GM19438 (cell line): ENCODE measurements around the gene PELI3.
"Not testable (repeated sequence)": the region's sequence is repeated elsewhere in the genome, so short reads cannot be mapped to it uniquely, and the experiment has no call there.

Experiments
- ATAC-seq: cut with Tn5 transposase; IDR thresholded peaks from one replicate; pipeline ENCODE4 v1.9.1; 2021; ENCODE audit warnings: low read depth; ENCODE audit not compliant: unreplicated experiment

PELI3 gene

GRCh38 chr11:66466225-66467033 lies at the start of gene PELI3:
Gene PELI3 (plus strand): TSS chr11:66466905. CDS start chr11:66468129, 1,224 bp downstream.
- ATAC-seq, result peak; percentile 89

GRCh38 chr11:66417000-66417399 lies 49.7 kb upstream of the PELI3 start:
- no peak for ATAC-seq

GRCh38 chr11:66418168-66418985 lies 48.3 kb upstream of the PELI3 start:
- ATAC-seq, result no peak

- no peak for ATAC-seq
Observed at GRCh38 chr11:66418986-66419308, 47.8 kb upstream of the PELI3 start.

- ATAC-seq, result no peak
Observed at GRCh38 chr11:66419825-66420224, 46.9 kb upstream of the PELI3 start.

GRCh38 chr11:66420671-66421476 lies 45.8 kb upstream of the PELI3 start, which contains the start of gene NPAS4:
Gene NPAS4 (plus strand): TSS chr11:66421035. CDS start chr11:66421180, 145 bp downstream.
- ATAC-seq, result no peak

- ATAC-seq, result no peak
Observed at GRCh38 chr11:66421492-66422205, 45.1 kb upstream of the PELI3 start.

- ATAC-seq, result no peak
Observed at GRCh38 chr11:66426314-66426713, 40.4 kb upstream of the PELI3 start.

GRCh38 chr11:66428933-66429332 lies 37.8 kb upstream of the PELI3 start:
- no peak for ATAC-seq

GRCh38 chr11:66429983-66430602 lies 36.6 kb upstream of the PELI3 start:
- no peak for ATAC-seq

- not testable (repeated sequence) for ATAC-seq
Observed at GRCh38 chr11:66431287-66431686, 35.4 kb upstream of the PELI3 start.

- not testable (repeated sequence) for ATAC-seq
Observed at GRCh38 chr11:66431871-66432329, 34.8 kb upstream of the PELI3 start.

GRCh38 chr11:66432597-66432996 lies 34.1 kb upstream of the PELI3 start:
- ATAC-seq, result no peak

GRCh38 chr11:66437979-66438503 lies 28.7 kb upstream of the PELI3 start:
- ATAC-seq, result no peak

- ATAC-seq, result peak; percentile 90
Observed at GRCh38 chr11:66438504-66439466, 27.9 kb upstream of the PELI3 start, which contains the start of gene MRPL11. Gene MRPL11 (minus strand): TSS chr11:66438848. CDS start chr11:66438754, 94 bp downstream.

GRCh38 chr11:66440101-66440939 lies 26.4 kb upstream of the PELI3 start:
- not testable (repeated sequence) for ATAC-seq

- ATAC-seq, result not testable (repeated sequence)
Observed at GRCh38 chr11:66440940-66441282, 25.8 kb upstream of the PELI3 start.
